Activated T-helper 1 cell treated with Interleukin-2 at 50 U/mL for 16 hours (primary cell): ENCODE results near the gene ABCC2.
"Not testable (repeated sequence)": the region's sequence is repeated elsewhere in the genome, so short reads cannot be mapped to it uniquely, and the experiment has no call there.

Experiments used
- DNase-seq: peaks from one replicate; pipeline ENCODE4 v3.0.0-alpha.2; 2020; ENCODE audit warnings: low read depth

Gene ABCC2

GRCh38 chr10:99809481-99809880, 27.0 kb downstream of the ABCC2 start:
- DNase-seq, result no peak

GRCh38 chr10:99809931-99810615, 27.6 kb downstream of the ABCC2 start:
- no peak for DNase-seq

GRCh38 chr10:99812177-99812576, 29.7 kb downstream of the ABCC2 start:
- no peak for DNase-seq

DNA sequence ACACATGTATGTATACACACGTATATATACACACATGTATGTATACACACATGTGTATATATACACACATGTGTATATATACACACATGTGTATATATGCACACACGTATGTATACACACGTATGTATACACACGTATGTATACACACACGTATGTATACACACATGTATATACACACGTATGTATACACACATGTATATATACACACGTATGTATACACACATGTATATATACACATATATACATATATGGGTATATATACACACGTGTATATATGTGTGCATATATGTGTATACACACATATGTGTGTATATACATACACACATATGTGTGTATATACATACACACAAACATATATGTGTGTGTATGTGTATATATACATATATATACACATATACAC, 31.7 kb downstream of the ABCC2 start:
- DNase-seq, result no peak

DNA sequence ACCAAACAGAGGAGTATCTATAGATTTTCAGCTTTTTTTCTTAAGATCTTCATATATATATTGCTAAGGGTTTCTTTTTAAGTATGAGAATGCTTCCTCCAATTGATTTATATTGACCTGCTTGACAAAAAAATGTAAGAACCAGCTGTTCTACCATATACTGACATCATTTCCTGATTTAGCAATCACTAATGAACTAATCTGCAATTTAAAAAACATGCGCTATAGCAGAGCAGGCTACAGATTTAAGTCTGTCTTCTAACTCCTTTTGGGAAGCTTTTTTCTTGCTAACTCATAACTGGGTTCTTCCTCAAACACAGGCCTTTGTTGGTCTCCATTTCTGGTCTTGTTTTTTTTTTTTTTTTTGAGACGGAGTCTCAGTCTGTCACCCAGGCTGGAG, 33.2 kb downstream of the ABCC2 start:
- no peak for DNase-seq

DNA sequence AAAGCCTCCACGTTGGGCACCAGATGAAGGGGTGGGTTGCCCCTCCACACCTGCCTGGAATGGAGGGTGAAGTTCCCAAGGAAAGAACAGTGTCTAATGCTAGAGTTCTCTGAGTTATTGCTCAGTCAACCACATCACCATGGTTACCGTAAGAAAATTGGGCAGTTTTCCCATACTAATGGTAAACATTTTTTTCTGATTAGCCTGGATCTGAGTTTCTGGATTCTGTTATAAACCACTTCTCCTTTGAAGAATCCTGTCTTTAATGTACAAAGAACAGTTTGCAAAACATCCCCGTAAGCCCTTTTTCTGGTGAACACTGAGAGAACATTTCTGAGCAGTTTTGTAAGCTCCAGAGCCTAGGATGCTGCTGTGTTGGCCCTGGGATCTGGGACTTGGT, 45.5 kb downstream of the ABCC2 start:
- no peak for DNase-seq

GRCh38 chr10:99828464-99828863, 46.0 kb downstream of the ABCC2 start:
- DNase-seq, result no peak

DNA sequence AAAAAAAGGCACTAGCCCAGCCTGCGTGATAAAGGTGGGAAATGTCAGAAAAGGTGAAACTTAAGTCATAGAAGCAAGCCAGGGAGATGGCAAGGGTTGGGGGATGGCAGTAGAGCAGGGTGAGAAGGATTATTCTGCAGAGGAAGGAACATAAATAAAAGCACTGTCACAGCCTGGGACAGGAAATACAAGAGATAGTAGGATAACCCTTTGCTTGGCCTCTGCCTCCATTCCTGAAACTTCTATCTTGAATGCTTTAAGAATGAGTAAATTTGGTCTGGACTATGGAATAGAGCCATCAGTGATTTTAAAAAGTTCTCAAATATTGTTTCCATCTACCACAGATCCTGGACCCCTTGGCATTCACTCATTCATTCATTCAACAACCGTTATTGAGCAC, 50.0 kb downstream of the ABCC2 start:
- DNase-seq, result no peak

DNA sequence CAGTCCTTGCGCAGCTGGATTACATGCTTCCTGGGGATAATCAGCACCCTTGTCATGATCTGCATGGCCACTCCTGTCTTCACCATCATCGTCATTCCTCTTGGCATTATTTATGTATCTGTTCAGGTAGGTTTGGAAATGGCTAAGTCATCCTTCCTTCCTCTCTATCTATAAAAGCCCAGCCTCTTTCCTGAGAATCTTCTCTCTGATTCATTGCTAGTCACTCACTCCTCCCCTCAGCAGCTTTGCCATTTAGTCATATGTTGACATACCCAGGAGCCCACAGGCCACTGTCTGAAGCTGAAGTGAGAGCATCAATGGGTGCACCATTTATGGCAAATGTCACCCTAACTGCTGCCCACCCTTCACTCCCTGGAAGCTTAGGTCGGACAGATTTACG, 52.0 kb downstream of the ABCC2 start:
- DNase-seq, result no peak

DNA sequence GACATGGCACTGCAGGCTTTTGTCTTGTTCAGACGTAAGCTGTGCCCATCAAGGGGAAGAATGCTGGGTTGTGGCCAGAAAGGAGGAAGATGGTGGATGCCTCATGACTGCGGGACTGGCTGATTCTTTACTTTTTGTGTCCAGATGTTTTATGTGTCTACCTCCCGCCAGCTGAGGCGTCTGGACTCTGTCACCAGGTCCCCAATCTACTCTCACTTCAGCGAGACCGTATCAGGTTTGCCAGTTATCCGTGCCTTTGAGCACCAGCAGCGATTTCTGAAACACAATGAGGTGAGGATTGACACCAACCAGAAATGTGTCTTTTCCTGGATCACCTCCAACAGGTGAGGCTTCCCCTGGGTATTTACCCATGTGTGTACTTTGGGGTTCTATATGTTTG, 53.5 kb downstream of the ABCC2 start:
- no peak for DNase-seq

GRCh38 chr10:99836711-99837110, 54.3 kb downstream of the ABCC2 start:
- DNase-seq, result no peak

- not testable (repeated sequence) for DNase-seq
Measured at GRCh38 chr10:99840859-99841258, 58.4 kb downstream of the ABCC2 start.

GRCh38 chr10:99841746-99842145, 59.3 kb downstream of the ABCC2 start:
- no peak for DNase-seq

GRCh38 chr10:99843310-99843709, 60.9 kb downstream of the ABCC2 start:
- no peak for DNase-seq

DNA sequence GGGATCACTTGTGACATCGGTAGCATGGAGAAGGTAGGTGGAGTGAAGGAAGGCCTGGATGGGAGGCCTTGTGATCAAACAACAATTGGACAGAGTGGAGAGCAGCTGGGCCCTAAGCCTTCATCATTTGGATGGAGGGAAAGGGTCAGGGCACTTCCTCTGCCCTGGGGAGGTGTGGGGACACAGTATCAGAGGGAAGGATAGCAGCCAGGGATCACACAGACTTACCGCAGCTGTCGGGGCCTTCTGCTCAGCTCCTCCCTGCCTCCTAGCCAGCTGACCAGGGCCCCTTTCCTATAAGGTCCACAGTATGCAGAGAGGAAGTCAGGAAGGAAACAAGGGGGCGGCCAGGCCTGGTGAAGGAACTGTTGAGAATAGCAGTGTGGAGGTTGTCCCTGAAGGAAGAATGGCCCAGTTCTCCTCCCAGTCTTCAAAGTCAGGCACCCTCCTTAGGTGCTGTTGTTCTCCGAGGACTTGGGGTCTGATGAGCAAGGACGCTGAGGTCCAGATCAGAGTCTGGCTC, 62.1 kb downstream of the ABCC2 start:
- no peak for DNase-seq

DNA sequence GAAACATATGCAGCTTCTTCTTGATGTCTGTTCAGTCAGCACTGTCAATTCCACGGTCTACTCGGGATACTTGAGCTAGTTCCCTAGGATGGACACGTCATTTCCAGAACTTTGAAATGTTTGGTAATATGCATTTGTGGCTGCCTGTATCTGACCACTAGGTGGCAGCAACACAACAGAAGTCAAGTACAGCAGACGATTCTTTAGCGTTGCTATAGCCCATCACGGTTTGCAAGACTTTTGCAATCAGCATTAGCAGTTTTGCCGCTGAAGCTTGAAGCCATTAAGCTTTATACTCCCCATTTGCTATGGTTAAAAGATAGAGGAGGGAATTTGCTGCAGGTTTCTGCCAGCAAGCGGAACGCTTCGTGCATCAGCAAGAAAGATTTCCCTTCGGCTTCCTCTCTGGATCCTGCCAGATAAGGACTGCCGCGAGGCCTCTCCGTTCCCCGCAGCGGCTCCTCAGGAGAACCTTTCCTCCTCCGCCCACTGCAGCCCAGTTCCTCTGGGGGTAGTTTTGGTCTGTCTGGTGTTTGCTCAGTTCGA, 63.5 kb downstream of the ABCC2 start:
- DNase-seq, result peak; percentile 40

GRCh38 chr10:99849057-99849456, 66.6 kb downstream of the ABCC2 start:
- no peak for DNase-seq

GRCh38 chr10:99849536-99849935, 67.1 kb downstream of the ABCC2 start:
- no peak for DNase-seq

DNA sequence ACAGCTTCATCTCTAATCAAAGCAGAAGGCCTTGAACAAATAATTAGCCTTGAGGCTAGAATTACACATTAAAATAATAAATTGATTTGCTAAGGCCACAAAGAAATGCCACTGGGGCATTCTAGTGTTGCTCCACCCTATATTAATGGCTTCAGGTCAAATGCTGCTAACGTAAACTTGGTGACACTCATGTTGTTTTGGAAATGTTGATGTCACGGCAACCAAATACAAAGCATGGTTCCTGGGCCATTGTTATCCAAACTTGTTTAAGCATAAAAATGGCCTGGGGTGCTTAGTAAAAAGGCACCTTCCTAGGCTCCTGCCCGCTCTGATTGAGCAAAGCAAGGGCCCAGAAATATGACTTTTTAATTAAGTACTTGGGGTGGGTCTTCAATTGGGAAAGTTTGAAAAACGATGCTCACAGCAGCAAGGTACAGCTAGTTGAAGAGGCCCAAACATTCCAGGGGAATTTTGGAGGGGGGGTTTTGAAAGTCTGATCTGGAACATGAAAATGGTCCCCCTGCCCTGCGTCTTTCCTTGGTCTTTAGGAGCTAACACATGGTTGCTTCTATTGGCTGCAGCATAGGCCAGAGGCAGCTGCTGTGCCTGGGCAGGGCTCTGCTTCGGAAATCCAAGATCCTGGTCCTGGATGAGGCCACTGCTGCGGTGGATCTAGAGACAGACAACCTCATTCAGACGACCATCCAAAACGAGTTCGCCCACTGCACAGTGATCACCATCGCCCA, 67.8 kb downstream of the ABCC2 start:
- no peak for DNase-seq

- DNase-seq, result no peak
Measured at GRCh38 chr10:99850767-99851340, 68.4 kb downstream of the ABCC2 start.

DNA sequence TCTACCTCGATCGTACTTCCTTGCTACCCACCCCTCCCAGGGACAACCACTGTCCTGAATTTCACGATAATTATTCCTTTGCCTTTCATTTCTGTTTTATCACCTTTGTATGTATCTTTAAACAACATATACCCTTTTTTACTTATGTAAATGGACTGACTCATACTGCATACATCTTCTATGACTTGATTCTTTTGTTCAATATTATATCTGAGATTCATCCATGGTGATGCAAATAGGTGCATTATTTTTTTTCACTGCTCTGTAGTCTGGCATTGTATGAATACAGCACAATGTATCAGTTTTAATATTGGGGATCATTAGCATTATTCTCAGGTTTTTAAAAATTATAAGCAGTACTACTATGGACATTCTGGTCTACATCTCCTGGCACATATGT, 69.4 kb downstream of the ABCC2 start:
- no peak for DNase-seq

GRCh38 chr10:99852481-99853213, 70.2 kb downstream of the ABCC2 start:
- no peak for DNase-seq
